ENCODE measurements around the gene TBC1D30. TPM values are rescaled to one million over a fixed set of nuclear protein-coding genes. Genes with fewer than 3 reads are reported as not detected.

Gene TBC1D30
- total and polyA plus RNA-seq, 11 donors = 0.15 to 2.9 (median 0.67) TPM

GRCh38 chr12:64892561-64892960 lies 68.1 kb downstream of the TBC1D30 start:
- Histone ChIP-seq H3K27ac (no peak overlapping the region), H3K4me1 (no peaks in the 10 kb centered on the region), H3K4me3 (no peak overlapping the region), H3K27me3 (peaks cover 0 to 11% (median 0%) of the 10 kb centered on the region in 9 donors), H3K9me3 (no peaks in the 10 kb centered on the region), H3K36me3 (no peaks in the 10 kb centered on the region)
- ATAC-seq (no peak), DNase-seq (no peak)
- TF ChIP-seq CTCF (IDR thresholded peaks at IDR 0.05) (no peak), POLR2A (IDR thresholded peaks at IDR 0.05) (no peak)
- intact Hi-C loops (cut with DNase I) = loop anchor here (5.0 to 10.0 kb wide), 11 partner anchors 215 to 1972 kb away; partner anchors contain the start of gene WIF1 (in 6 of the 10)
- 88 to 97% (median 93%) methylated on average over 4 of the region's 4 CpGs for WGBS, 4 donors

GRCh38 chr12:64893961-64894360 lies 69.5 kb downstream of the TBC1D30 start:
- Histone ChIP-seq H3K27ac (no peak overlapping the region), H3K9me3 (no peaks in the 10 kb centered on the region), H3K4me3 (no peak overlapping the region), H3K36me3 (no peaks in the 10 kb centered on the region), H3K4me1 (no peaks in the 10 kb centered on the region), H3K27me3 (peaks cover 0 to 11% (median 0%) of the 10 kb centered on the region in 9 donors)
- DNase-seq (no peak), ATAC-seq (no peak)
- 59 to 69% (median 65%) methylated on average over 4 of the region's 4 CpGs for WGBS, 4 donors
- TF ChIP-seq POLR2A (IDR thresholded peaks at IDR 0.05) = no peak
- intact Hi-C loops (cut with DNase I) = loop anchor here (5.0 to 10.0 kb wide), 11 partner anchors 213 to 1971 kb away; partner anchors contain the start of gene WIF1 (in 6 of the 10)

- WGBS, 4 donors = 65 to 71% (median 70%) methylated on average over 2 of the region's 2 CpGs
- peaks cover 0 to 11% (median 0%) of the 10 kb centered on the region in 9 donors for H3K27me3 ChIP-seq
- no peak overlapping the region for H3K27ac ChIP-seq
- DNase-seq (no peak), ATAC-seq (no peak)
- H3K9me3 ChIP-seq = no peaks in the 10 kb centered on the region
- no peaks in the 10 kb centered on the region for H3K4me1 ChIP-seq
- H3K36me3 ChIP-seq = no peaks in the 10 kb centered on the region
- intact Hi-C loops (cut with DNase I) = loop anchor here (5.0 to 10.0 kb wide), 11 partner anchors 212 to 1970 kb away; partner anchors contain the start of gene WIF1 (in 7 of the 10)
- TF ChIP-seq CTCF (IDR thresholded peaks at IDR 0.05) (no peak), POLR2A (IDR thresholded peaks at IDR 0.05) (no peak)
- no peak overlapping the region for H3K4me3 ChIP-seq
Measured at GRCh38 chr12:64894827-64895475, 70.5 kb downstream of the TBC1D30 start.

- peaks cover 0 to 11% (median 0%) of the 10 kb centered on the region in 9 donors for H3K27me3 ChIP-seq
Measured at GRCh38 chr12:64895526-64895925, 71.1 kb downstream of the TBC1D30 start.

More at GRCh38 chr12:64895526-64895925, 71.1 kb downstream of the TBC1D30 start:
- 82 to 88% (median 85%) methylated on average over 5 of the region's 5 CpGs for WGBS, 4 donors
- intact Hi-C loops (cut with DNase I) = loop anchor here in 4 of 10 donors (5.0 to 10.0 kb wide), 5 partner anchors 219 to 1969 kb away; partner anchors contain the start of gene WIF1 (in 2 of the 4)
- H3K9me3 ChIP-seq = no peaks in the 10 kb centered on the region
- H3K4me3 ChIP-seq = no peak overlapping the region
- H3K4me1 ChIP-seq = no peaks in the 10 kb centered on the region
- ATAC-seq = no peak
- TF ChIP-seq POLR2A (IDR thresholded peaks at IDR 0.05) = no peak
- no peak for TF ChIP-seq CTCF (IDR thresholded peaks at IDR 0.05)
- no peak overlapping the region for H3K27ac ChIP-seq
- no peak for DNase-seq
- no peaks in the 10 kb centered on the region for H3K36me3 ChIP-seq
